Hepatocyte (in vitro differentiated cells): ENCODE data around the gene FAM9C. TPM values are rescaled to one million over a fixed set of nuclear protein-coding genes. Genes with fewer than 3 reads are reported as not detected.

Source experiments
- DNase-seq: peaks from one replicate; pipeline ENCODE4 v3.0.0-alpha.2; 2016; ENCODE audit warnings: low spot score
- H2AFZ ChIP-seq: fragments of 200-600 bp; sonication (generic); 2 replicates; pipeline ENCODE4 v1.6.0; 2016; ENCODE audit warnings: antibody characterized with exemption, mild to moderate bottlenecking
- H3K27ac ChIP-seq: fragments of 200-600 bp; sonication (generic); 2 replicates; pipeline ENCODE4 v1.5.1; 2016; ENCODE audit warnings: mild to moderate bottlenecking
- H3K27me3 ChIP-seq: fragments of 200-600 bp; sonication (generic); 2 replicates; pipeline ENCODE4 v1.6.1; 2016
- H3K36me3 ChIP-seq: fragments of 200-600 bp; sonication (generic); replicated peaks from 2 replicates; pipeline ENCODE4 v1.5.1; 2016; ENCODE audit warnings: low read depth; ENCODE audit not compliant: insufficient read depth
- H3K4me1 ChIP-seq: fragments of 200-600 bp; sonication (generic); 2 replicates; pipeline ENCODE4 v1.5.1; 2016; ENCODE audit warnings: mild to moderate bottlenecking, moderate library complexity; ENCODE audit not compliant: insufficient read depth
- H3K4me2 ChIP-seq: fragments of 200-600 bp; sonication (generic); 2 replicates; pipeline ENCODE4 v1.6.0; 2016
- H3K4me3 ChIP-seq: fragments of 200-600 bp; sonication (generic); 2 replicates; pipeline ENCODE4 v1.5.1; 2016; ENCODE audit warnings: mild to moderate bottlenecking
- H3K79me2 ChIP-seq: fragments of 200-600 bp; sonication (generic); 2 replicates; pipeline ENCODE4 v1.6.0; 2017; ENCODE audit warnings: mild to moderate bottlenecking
- H3K9me2 ChIP-seq: fragments of 200-600 bp; sonication (generic); replicated peaks from 2 replicates; pipeline ENCODE4 v1.6.0; 2017; ENCODE audit warnings: mild to moderate bottlenecking; ENCODE audit not compliant: insufficient read depth
- H3K9me3 ChIP-seq: fragments of 200-600 bp; sonication (generic); 2 replicates; pipeline ENCODE4 v1.5.1; 2016; ENCODE audit warnings: low read depth, mild to moderate bottlenecking
- H4K20me1 ChIP-seq: fragments of 200-600 bp; sonication (generic); 2 replicates; pipeline ENCODE4 v1.6.0; 2016; ENCODE audit warnings: mild to moderate bottlenecking; ENCODE audit not compliant: insufficient read depth, poor library complexity, severe bottlenecking
- EZH2 ChIP-seq: fragments of 200-600 bp; sonication (generic); IDR thresholded peaks from 2 replicates; pipeline ENCODE4 v1.6.1; 2016; ENCODE audit warnings: antibody characterized with exemption, mild to moderate bottlenecking, borderline replicate concordance
- EZH2phosphoT487 ChIP-seq: fragments of 200-600 bp; sonication (generic); IDR thresholded peaks from one replicate; pipeline ENCODE4 v1.6.1; 2018; ENCODE audit warnings: antibody characterized with exemption, mild to moderate bottlenecking, low read depth, moderate library complexity; ENCODE audit not compliant: unreplicated experiment, severe bottlenecking
- WGBS: methylation state at CpG from one replicate; pipeline ENCODE4 v1.1.6; 2016; ENCODE audit warnings: low lambda C conversion rate; ENCODE audit errors: missing lambda C conversion rate; 5-methylcytosine and 5-hydroxymethylcytosine counted together
- polyA plus RNA-seq: library from polyadenylated mRNA; unstranded; fragments of >200 nt; fragmentation: Nextera tagmentation; extraction: Ambion mirVana; gene quantifications from 2 replicates; pipeline ENCODE4 v1.2.1, GENCODE V29; 2016
- total RNA-seq: library from RNA; depleted of rRNA; stranded (reverse); fragments of >200 nt; gene quantifications from 2 replicates; pipeline ENCODE4 v1.2.3, GENCODE V29; 2014
- TF ChIP-seq, protein P1 (sequence below): fragments of 200-600 bp; sonication (generic); IDR thresholded peaks from 2 replicates; pipeline ENCODE4 v1.5.1; 2016; ENCODE audit warnings: antibody characterized with exemption, mild to moderate bottlenecking; ENCODE audit not compliant: poor library complexity

Gene FAM9C
- total and polyA plus RNA-seq, 2 experiments from 2014 or later: not detected

- no peaks in the 10 kb centered on the region for H3K27me3 ChIP-seq
- no peaks in the 10 kb centered on the region for H3K36me3 ChIP-seq
- H3K79me2 ChIP-seq: no peaks in the 10 kb centered on the region
- no peak overlapping the region for H3K4me2 ChIP-seq
- 91% methylated on average over 6 of the region's 6 CpGs for WGBS
- H4K20me1 ChIP-seq: no peaks in the 10 kb centered on the region
- no peak for DNase-seq
- peak overlapping the region; percentile 85 for H3K27ac ChIP-seq
- peaks cover 44% of the 10 kb centered on the region for H3K4me1 ChIP-seq
- H2AFZ ChIP-seq: no peak overlapping the region
- H3K9me2 ChIP-seq: no peaks in the 10 kb centered on the region
- H3K9me3 ChIP-seq: no peaks in the 10 kb centered on the region
- TF ChIP-seq, protein P1, sequence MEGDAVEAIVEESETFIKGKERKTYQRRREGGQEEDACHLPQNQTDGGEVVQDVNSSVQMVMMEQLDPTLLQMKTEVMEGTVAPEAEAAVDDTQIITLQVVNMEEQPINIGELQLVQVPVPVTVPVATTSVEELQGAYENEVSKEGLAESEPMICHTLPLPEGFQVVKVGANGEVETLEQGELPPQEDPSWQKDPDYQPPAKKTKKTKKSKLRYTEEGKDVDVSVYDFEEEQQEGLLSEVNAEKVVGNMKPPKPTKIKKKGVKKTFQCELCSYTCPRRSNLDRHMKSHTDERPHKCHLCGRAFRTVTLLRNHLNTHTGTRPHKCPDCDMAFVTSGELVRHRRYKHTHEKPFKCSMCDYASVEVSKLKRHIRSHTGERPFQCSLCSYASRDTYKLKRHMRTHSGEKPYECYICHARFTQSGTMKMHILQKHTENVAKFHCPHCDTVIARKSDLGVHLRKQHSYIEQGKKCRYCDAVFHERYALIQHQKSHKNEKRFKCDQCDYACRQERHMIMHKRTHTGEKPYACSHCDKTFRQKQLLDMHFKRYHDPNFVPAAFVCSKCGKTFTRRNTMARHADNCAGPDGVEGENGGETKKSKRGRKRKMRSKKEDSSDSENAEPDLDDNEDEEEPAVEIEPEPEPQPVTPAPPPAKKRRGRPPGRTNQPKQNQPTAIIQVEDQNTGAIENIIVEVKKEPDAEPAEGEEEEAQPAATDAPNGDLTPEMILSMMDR: no peak
- no peak for TF ChIP-seq EZH2
- TF ChIP-seq EZH2phosphoT487: no peak
- H3K4me3 ChIP-seq: no peak overlapping the region
Measured at GRCh38 chrX:12987340-12987739, 57.1 kb downstream of the FAM9C start.

DNA sequence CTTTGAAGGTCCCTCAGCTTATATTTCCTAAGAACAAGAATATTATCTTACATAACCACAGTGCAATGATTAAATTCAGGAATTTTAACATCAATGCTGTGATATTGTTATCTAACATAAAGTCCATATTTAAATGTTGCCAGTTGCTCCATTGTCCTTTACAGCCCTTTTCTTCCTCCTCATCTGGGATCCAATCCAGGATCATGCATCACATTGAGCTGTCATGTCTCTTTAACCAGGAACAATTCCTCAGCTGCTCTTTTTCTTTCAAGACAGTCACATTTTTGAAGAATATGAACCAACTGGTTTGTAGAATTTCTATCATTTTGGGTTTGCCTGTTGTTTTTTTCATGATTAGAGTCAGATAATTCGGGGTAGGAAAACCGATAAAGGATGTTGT is 57.5 kb downstream of the FAM9C start:
- no peaks in the 10 kb centered on the region for H3K36me3 ChIP-seq
- peak overlapping the region; percentile 85 for H3K27ac ChIP-seq

DNA sequence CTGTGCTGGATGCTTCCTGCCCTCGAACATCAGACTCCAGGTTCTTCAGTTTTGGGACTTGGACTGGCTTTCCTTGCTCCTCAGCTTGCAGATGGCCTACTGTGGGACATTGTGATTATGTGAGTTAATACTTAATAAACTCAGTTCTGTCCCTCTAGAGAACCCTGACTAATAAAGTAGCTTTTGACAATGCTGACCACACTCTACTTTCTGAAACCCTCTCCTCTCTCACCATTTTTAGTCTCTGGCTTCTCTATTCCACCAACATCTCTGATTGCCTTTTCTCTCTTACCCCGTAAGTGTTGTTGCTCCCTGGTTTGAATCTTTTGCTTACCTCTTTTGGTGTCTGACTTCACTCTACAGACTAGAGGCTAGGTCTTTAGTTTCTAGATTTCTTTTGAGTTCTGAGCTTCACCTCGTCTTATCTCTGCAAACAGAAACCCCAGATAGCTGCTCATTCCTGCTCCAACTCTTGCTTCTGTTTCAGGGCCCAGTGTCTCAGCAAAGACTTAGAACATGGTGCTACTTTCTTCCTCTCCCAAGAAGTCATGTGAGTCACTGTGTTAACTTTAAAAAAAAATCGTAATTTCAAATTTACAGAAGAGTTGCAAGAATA is 58.1 kb downstream of the FAM9C start:
- TF ChIP-seq, protein P1: no peak
- TF ChIP-seq EZH2: no peak
- no peak for TF ChIP-seq EZH2phosphoT487
- Histone ChIP-seq H3K36me3 (no peaks in the 10 kb centered on the region), H3K4me3 (no peak overlapping the region), H3K27ac (peak overlapping the region; percentile 85), H3K79me2 (no peaks in the 10 kb centered on the region), H3K9me2 (no peaks in the 10 kb centered on the region), H3K9me3 (no peaks in the 10 kb centered on the region), H2AFZ (no peak overlapping the region), H4K20me1 (no peaks in the 10 kb centered on the region), H3K4me1 (peaks cover 44% of the 10 kb centered on the region), H3K4me2 (no peak overlapping the region), H3K27me3 (no peaks in the 10 kb centered on the region)
- 82% methylated on average over 4 of the region's 4 CpGs for WGBS
- no peak for DNase-seq

More for the DNA sequence above, 57.5 kb downstream of the FAM9C start:
- Histone ChIP-seq H3K4me1 (peaks cover 44% of the 10 kb centered on the region), H4K20me1 (no peaks in the 10 kb centered on the region), H3K4me2 (no peak overlapping the region), H3K9me3 (no peaks in the 10 kb centered on the region), H3K27me3 (no peaks in the 10 kb centered on the region), H2AFZ (no peak overlapping the region), H3K4me3 (no peak overlapping the region), H3K79me2 (no peaks in the 10 kb centered on the region), H3K9me2 (no peaks in the 10 kb centered on the region)
- 91% methylated on average over 2 of the region's 2 CpGs for WGBS
- no peak for DNase-seq
- TF ChIP-seq EZH2phosphoT487: no peak
- TF ChIP-seq, protein P1: no peak
- TF ChIP-seq EZH2: no peak

Other genes starting within 250 kb of the FAM9C start
- gene TLR7, start 177.5 kb downstream of the FAM9C start, total RNA-seq: 0.52 and 0.60 TPM in 2 replicates
- 0.78 TPM in 1 of 2 replicates, not detected in the other for gene TLR7, start 177.5 kb downstream of the FAM9C start, polyA plus RNA-seq
- gene TLR8, start 138.0 kb downstream of the FAM9C start, total RNA-seq: 0.07 and 0.08 TPM in 2 replicates
- not detected in 2 replicates for gene TLR8, start 138.0 kb downstream of the FAM9C start, polyA plus RNA-seq
- 6,141 and 6,242 TPM in 2 replicates for gene TMSB4X, start 69.5 kb downstream of the FAM9C start, total RNA-seq
- 9,038 and 9,758 TPM in 2 replicates for gene TMSB4X, start 69.5 kb downstream of the FAM9C start, polyA plus RNA-seq